Ishikawa (cell line): Measurements from ENCODE around the gene ETV6.

Source experiments
- CEBPB ChIP-seq: IDR thresholded peaks from 2 replicates; pipeline ENCODE4 v1.6.1; 2012
- RAD21 ChIP-seq: IDR thresholded peaks from 2 replicates; pipeline ENCODE4 v1.6.1; 2012; ENCODE audit warnings: low read depth
- USF1 ChIP-seq: IDR thresholded peaks from 2 replicates; pipeline ENCODE4 v1.6.1; 2012

GRCh38 chr12:11757095-11757494 lies 107.6 kb downstream of the ETV6 start:
- TF ChIP-seq RAD21 (no peak), CEBPB (no peak), USF1 (no peak)
